ENCODE data around the gene ANKLE1. TPM values are rescaled to one million over a fixed set of nuclear protein-coding genes. Genes with fewer than 3 reads are reported as not detected.

ANKLE1 gene
- total and polyA plus RNA-seq, 10 donors, result 1.9 to 5.0 (median 2.9) TPM

DNA sequence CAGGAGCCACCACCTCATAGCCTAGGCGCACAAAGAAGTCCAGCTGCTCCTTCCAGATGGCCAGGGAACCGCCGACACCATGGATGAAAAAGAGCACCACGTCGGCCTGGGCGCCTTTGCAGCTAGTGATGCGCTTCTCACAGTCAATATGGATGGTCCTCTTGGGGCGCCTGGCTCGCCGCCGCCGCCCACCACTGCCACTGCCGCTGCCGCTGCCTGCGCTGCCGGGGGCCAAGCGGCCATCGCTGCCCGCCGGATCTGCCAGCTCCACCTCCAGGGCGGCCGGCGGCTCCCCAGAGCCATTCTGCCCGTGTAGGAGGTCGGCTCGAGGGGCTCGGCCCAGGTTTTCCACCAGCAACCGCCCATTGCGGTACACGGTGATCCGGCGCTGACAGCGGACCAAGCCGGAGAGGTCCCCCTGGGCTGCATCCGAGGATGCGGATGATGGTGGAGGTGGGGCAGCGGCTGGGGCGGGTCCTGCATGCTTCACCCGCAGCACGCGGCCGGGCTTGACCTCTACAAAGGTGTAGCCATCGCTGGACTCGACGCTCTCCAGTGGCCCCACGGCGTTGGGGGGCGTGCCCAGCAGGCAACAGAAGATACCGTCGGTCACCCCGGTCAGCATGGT, 19.4 kb downstream of the ANKLE1 start:
- intact Hi-C loops (cut with DNase I; ENCODE audit: low total_unique reads), result no loop called here

DNA sequence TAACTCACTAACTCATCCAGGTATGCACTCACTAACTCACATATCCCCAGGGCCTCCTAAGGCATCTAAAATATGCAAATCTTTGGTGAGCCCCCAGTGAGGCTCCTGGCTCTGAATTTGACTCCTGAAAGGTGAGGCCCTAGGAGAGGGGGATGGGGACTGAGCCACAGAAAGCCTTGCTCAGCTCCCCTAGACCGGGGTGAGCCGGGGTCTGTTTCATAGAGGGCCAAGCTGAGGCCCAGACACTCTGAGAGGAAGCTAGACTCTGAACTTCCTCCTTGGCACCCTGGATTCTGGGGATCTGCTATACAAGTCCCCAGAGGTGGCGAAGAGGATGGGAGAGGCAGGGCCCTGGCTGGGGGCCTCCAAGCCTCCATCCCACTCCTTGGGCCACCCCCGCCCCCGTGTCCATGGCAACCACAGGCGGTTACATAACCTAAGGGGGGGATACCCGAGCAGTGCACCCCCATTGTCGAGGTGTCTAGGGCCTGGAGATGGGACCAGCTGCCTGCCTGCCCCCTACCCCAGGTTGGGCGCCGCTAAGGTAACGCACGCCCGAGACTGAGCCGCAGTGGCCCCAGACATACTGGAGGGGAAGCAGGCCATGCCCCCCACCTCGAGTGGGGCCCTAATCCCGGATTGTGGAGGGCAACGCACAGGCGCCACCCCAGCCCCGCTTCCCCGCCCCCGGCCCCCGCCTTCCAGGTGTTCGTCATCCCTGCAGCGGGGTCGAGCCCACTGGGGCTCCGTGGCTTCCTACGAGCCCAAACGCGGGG, 20.9 kb downstream of the ANKLE1 start:
- Histone ChIP-seq H3K9me3 (peaks cover 0 to 8% (median 7%) of the 10 kb centered on the region in 8 donors), H3K36me3 (peaks cover 0 to 36% (median 10%) of the 10 kb centered on the region in 6 donors), H3K4me3 (peak overlapping the region; percentile 50 to 80 (median 72)), H3K4me1 (peaks cover 31 to 66% (median 49%) of the 10 kb centered on the region in 6 donors), H3K27me3 (replicated peaks in 1 of 7) (no peaks in the 10 kb centered on the region), H3K27ac (peak overlapping the region; percentile 61 to 94 (median 78))
- intact Hi-C loops (cut with DNase I; ENCODE audit: low total_unique reads), result no loop called here
- TF ChIP-seq, protein P1, sequence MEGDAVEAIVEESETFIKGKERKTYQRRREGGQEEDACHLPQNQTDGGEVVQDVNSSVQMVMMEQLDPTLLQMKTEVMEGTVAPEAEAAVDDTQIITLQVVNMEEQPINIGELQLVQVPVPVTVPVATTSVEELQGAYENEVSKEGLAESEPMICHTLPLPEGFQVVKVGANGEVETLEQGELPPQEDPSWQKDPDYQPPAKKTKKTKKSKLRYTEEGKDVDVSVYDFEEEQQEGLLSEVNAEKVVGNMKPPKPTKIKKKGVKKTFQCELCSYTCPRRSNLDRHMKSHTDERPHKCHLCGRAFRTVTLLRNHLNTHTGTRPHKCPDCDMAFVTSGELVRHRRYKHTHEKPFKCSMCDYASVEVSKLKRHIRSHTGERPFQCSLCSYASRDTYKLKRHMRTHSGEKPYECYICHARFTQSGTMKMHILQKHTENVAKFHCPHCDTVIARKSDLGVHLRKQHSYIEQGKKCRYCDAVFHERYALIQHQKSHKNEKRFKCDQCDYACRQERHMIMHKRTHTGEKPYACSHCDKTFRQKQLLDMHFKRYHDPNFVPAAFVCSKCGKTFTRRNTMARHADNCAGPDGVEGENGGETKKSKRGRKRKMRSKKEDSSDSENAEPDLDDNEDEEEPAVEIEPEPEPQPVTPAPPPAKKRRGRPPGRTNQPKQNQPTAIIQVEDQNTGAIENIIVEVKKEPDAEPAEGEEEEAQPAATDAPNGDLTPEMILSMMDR (IDR thresholded peaks at IDR 0.05 in 8 of 11, conservative IDR thresholded peaks at IDR 0.05 in 3 of 11), result no peak
- peak; percentile 85 for DNase-seq
- whole genome bisulfite sequencing, 5 donors, result 8 to 23% (median 11%) methylated on average over 6 to 29 of the region's 29 CpGs

More for the DNA sequence above, 19.4 kb downstream of the ANKLE1 start:
- peak; percentile 77 for DNase-seq
- Histone ChIP-seq H3K4me3 (no peak overlapping the region), H3K9me3 (peaks cover 0 to 8% (median 7%) of the 10 kb centered on the region in 8 donors), H3K4me1 (peaks cover 22 to 51% (median 38%) of the 10 kb centered on the region in 6 donors), H3K27me3 (replicated peaks in 1 of 7) (no peaks in the 10 kb centered on the region), H3K27ac (no peak overlapping the region), H3K36me3 (peaks cover 0 to 36% (median 10%) of the 10 kb centered on the region in 6 donors)
- 95 to 96% (median 95%) methylated on average over 33 to 51 of the region's 51 CpGs for WGBS, 5 donors
- TF ChIP-seq POLR2AphosphoS5 (IDR thresholded peaks at IDR 0.05), result no peak
- TF ChIP-seq POLR2A (IDR thresholded peaks at IDR 0.05), result no peak
- TF ChIP-seq, protein P1 (IDR thresholded peaks at IDR 0.05 in 8 of 11, conservative IDR thresholded peaks at IDR 0.05 in 3 of 11), result no peak

DNA sequence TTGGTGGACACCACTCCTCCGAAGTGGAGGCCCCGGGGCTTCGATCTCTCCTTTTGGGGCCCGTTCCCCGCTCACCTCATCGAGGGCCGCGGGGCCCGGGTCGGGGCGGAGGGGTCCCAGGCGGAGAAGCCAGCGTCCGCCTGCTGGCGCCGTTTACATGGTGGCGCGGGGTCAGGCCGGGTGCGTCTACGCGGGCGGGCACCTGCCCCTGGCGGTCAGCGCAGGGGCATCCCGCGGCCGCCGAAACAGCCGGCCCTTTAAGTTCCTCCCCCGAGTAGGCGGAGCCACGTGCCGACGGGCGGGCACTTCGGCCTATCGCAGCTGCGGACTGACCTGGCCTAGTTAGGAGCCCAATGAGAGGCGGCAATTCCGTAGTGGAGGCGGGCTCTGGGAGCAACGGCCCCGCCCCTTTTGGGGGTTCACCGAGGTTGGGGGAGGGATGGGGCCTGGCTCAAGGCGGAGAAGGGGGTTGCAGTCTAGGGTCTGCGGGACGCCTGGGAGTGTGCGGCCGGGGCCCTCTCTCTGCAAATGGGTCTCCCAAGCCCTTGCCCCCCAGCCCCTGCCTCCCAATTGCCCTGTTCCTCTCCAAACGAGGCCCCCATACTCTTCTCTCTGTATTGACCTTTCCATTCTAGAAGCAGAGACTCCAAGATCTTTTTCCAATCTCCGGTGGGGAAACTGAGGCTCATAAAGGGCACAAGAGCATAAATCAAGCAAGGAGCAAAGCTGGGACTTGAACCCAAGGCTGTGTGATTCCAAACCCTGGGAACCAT, 21.7 kb downstream of the ANKLE1 start, which contains the start of gene ABHD8:
Gene ABHD8 (minus strand): TSS at position 259 of the 773 bp plus-strand sequence. CDS start 1,809 bp downstream, outside the sequence.
- intact Hi-C loops (cut with DNase I; ENCODE audit: low total_unique reads), result no loop called here
- peak within 1 kb of the TSS; percentile 61 to 97 (median 80) for H3K27ac ChIP-seq

More for the DNA sequence above, 21.7 kb downstream of the ANKLE1 start, which contains the start of gene ABHD8:
- peak; percentile 96 for DNase-seq
- 1 to 5% (median 2%) methylated on average over 38 to 52 of the region's 52 CpGs for WGBS, 5 donors
- TF ChIP-seq, protein P1 (IDR thresholded peaks at IDR 0.05 in 8 of 11, conservative IDR thresholded peaks at IDR 0.05 in 3 of 11), result peak; percentile 51 to 88 (median 73)
- peak; percentile 78 to 88 (median 86) for TF ChIP-seq POLR2AphosphoS5 (IDR thresholded peaks at IDR 0.05)
- no peak for TF ChIP-seq POLR2A (IDR thresholded peaks at IDR 0.05)
- Histone ChIP-seq H3K27me3 (replicated peaks in 1 of 7) (no peaks in the 10 kb centered on the region), H3K4me1 (peaks cover 31 to 74% (median 49%) of the 10 kb centered on the region in 6 donors), H3K4me3 (peak within 1 kb of the TSS; percentile 50 to 80 (median 72)), H3K9me3 (peaks cover 0 to 2% (median under 1%) of the 10 kb centered on the region in 8 donors), H3K36me3 (peaks cover 0 to 30% (median 8%) of the 10 kb centered on the region in 6 donors)

Measured in spleen (tissue), 11 donors.